Neural cell (in vitro differentiated cells): ENCODE measurements around the gene PCLO. TPM values are rescaled to one million over a fixed set of nuclear protein-coding genes. Genes with fewer than 3 reads are reported as not detected.
"Not testable (repeated sequence)": the region's sequence is repeated elsewhere in the genome, so short reads cannot be mapped to it uniquely, and the experiment has no call there.

Source experiments
- H2AFZ ChIP-seq: fragments of 200-600, 300-800 bp; sonication (generic), shearing (Covaris generic); 2 replicates; pipeline ENCODE4 v1.6.0; 2014; ENCODE audit warnings: low read depth, mild to moderate bottlenecking, antibody characterized with exemption, low read length, moderate library complexity
- H3F3A ChIP-seq: fragments of 200-600 bp; shearing (Covaris generic); 2 replicates; pipeline ENCODE4 v1.6.1; 2016; ENCODE audit warnings: mild to moderate bottlenecking, moderate library complexity, mixed read lengths, antibody characterized with exemption, low read length; ENCODE audit not compliant: insufficient read depth, poor library complexity, severe bottlenecking
- H3K27ac ChIP-seq: fragments of 200-600, 300-800 bp; sonication (generic), shearing (Covaris generic); 2 replicates; pipeline ENCODE4 v1.5.1; 2014; ENCODE audit warnings: mild to moderate bottlenecking, low read length, moderate library complexity
- H3K27me3 ChIP-seq: fragments of 300-800, 200-600 bp; sonication (generic), shearing (Covaris generic); 2 replicates; pipeline ENCODE4 v1.6.0; 2014; ENCODE audit warnings: mild to moderate bottlenecking, low read depth, low read length, moderate library complexity; ENCODE audit not compliant: insufficient read depth
- H3K36me3 ChIP-seq: fragments of 300-800, 200-600 bp; sonication (generic), shearing (Covaris generic); 2 replicates; pipeline ENCODE4 v1.5.1; 2014; ENCODE audit warnings: mild to moderate bottlenecking, antibody characterized with exemption, low read length, moderate library complexity; ENCODE audit not compliant: insufficient read depth
- H3K4me2 ChIP-seq: fragments of 300-800, 200-600 bp; sonication (generic), shearing (Covaris generic); 2 replicates; pipeline ENCODE4 v1.6.0; 2014; ENCODE audit warnings: mild to moderate bottlenecking, low read length
- H3K4me3 ChIP-seq: fragments of 300-800, 200-600 bp; sonication (generic), shearing (Covaris generic); 2 replicates; pipeline ENCODE4 v1.5.1; 2014; ENCODE audit warnings: mild to moderate bottlenecking, low read length, moderate library complexity
- H3K79me2 ChIP-seq: fragments of 200-600 bp; shearing (Covaris generic); replicated peaks from 2 replicates; pipeline ENCODE4 v1.6.0; 2014; ENCODE audit warnings: mild to moderate bottlenecking, low read length, moderate library complexity; ENCODE audit not compliant: insufficient read depth
- H3K9ac ChIP-seq: fragments of 300-800, 200-600 bp; sonication (generic), shearing (Covaris generic); 2 replicates; pipeline ENCODE4 v1.6.1; 2016; ENCODE audit warnings: mild to moderate bottlenecking, low read length, mixed read lengths
- H3K9me2 ChIP-seq: fragments of 200-600 bp; shearing (Covaris generic); 2 replicates; pipeline ENCODE4 v1.6.1; 2016; ENCODE audit warnings: mild to moderate bottlenecking, low read length, mixed read lengths; ENCODE audit not compliant: insufficient read depth
- H3K9me3 ChIP-seq: fragments of 200-600, 300-800 bp; sonication (generic), shearing (Covaris generic); 2 replicates; pipeline ENCODE4 v1.6.1; 2016; ENCODE audit warnings: mild to moderate bottlenecking, mixed run types, low read length, moderate library complexity, mixed read lengths
- H4K20me1 ChIP-seq: fragments of 200-600 bp; shearing (Covaris generic); 2 replicates; pipeline ENCODE4 v1.6.1; 2016; ENCODE audit warnings: mild to moderate bottlenecking, mixed run types; ENCODE audit not compliant: insufficient read depth
- EP300 ChIP-seq: fragments of 450-650 bp; conservative IDR thresholded peaks from 2 replicates; pipeline ENCODE4 v1.6.1; 2014; ENCODE audit warnings: antibody characterized with exemption, mild to moderate bottlenecking, moderate library complexity; ENCODE audit not compliant: poor library complexity, severe bottlenecking
- EZH2 ChIP-seq: fragments of 200-600, 300-800 bp; shearing (Covaris generic), sonication (generic); IDR thresholded peaks from 2 replicates; pipeline ENCODE4 v1.6.1; 2014; ENCODE audit warnings: antibody characterized with exemption, low read length, borderline replicate concordance, mild to moderate bottlenecking; ENCODE audit not compliant: insufficient read depth, poor library complexity, severe bottlenecking
- MXI1 ChIP-seq: fragments of 450-650 bp; conservative IDR thresholded peaks from 2 replicates; pipeline ENCODE4 v1.6.1; 2014; ENCODE audit warnings: antibody characterized with exemption, mild to moderate bottlenecking; ENCODE audit not compliant: poor library complexity, severe bottlenecking
- POLR2AphosphoS5 ChIP-seq: IDR thresholded peaks from 2 replicates; pipeline ENCODE4 v1.6.1; 2012
- RAD21 ChIP-seq: fragments of 450-650 bp; conservative IDR thresholded peaks from 2 replicates; pipeline ENCODE4 v1.6.1; 2014; ENCODE audit warnings: antibody characterized with exemption, mild to moderate bottlenecking, moderate library complexity
- SMC3 ChIP-seq: fragments of 450-650 bp; conservative IDR thresholded peaks from 2 replicates; pipeline ENCODE4 v1.6.1; 2014; ENCODE audit warnings: antibody characterized with exemption, mild to moderate bottlenecking, moderate library complexity; ENCODE audit not compliant: poor library complexity
- TAF1 ChIP-seq: IDR thresholded peaks from 2 replicates; pipeline ENCODE4 v1.6.1; 2012; ENCODE audit warnings: low read depth
- polyA plus RNA-seq: library from polyadenylated mRNA; depleted of rRNA; stranded (reverse); fragments of >200 nt; gene quantifications from 2 replicates; pipeline ENCODE4 v1.2.3, GENCODE V29; 2014
- TF ChIP-seq, protein P1 (sequence below): fragments of 450-650 bp; IDR thresholded peaks from 2 replicates; pipeline ENCODE4 v1.5.1; 2014; ENCODE audit warnings: antibody characterized with exemption, mild to moderate bottlenecking, moderate library complexity; ENCODE audit not compliant: poor library complexity, severe bottlenecking
- TF ChIP-seq, protein P2 (sequence below): IDR thresholded peaks from 2 replicates; pipeline ENCODE4 v1.6.1; 2012; ENCODE audit warnings: borderline replicate concordance

The PCLO gene
- polyA plus RNA-seq, 1 donor from 2014 or later = 25.5 TPM

DNA sequence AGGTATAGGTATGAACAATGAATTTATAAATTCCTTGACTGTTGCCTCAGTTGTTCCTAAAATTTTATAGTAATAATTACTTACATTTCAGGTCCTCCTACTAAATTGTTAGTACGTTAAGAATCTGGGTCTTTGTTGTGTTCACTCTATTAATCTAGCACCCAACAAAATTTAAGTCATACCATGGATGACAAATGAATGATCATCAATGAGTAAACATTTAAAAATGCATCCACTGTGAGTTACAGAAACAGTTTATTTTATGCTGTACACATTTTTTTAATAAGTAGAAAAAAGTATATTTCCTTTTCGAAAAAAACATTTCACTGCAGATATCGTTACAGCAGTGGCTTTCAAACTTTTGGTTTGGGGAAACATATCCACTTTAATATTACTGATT, 265.2 kb downstream of the PCLO start:
- TF ChIP-seq RAD21 (no peak), TAF1 (no peak), EZH2 (no peak), EP300 (no peak), SMC3 (no peak), POLR2AphosphoS5 (no peak), MXI1 (no peak)
- TF ChIP-seq, protein P1, sequence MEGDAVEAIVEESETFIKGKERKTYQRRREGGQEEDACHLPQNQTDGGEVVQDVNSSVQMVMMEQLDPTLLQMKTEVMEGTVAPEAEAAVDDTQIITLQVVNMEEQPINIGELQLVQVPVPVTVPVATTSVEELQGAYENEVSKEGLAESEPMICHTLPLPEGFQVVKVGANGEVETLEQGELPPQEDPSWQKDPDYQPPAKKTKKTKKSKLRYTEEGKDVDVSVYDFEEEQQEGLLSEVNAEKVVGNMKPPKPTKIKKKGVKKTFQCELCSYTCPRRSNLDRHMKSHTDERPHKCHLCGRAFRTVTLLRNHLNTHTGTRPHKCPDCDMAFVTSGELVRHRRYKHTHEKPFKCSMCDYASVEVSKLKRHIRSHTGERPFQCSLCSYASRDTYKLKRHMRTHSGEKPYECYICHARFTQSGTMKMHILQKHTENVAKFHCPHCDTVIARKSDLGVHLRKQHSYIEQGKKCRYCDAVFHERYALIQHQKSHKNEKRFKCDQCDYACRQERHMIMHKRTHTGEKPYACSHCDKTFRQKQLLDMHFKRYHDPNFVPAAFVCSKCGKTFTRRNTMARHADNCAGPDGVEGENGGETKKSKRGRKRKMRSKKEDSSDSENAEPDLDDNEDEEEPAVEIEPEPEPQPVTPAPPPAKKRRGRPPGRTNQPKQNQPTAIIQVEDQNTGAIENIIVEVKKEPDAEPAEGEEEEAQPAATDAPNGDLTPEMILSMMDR = no peak
- TF ChIP-seq, protein P2, sequence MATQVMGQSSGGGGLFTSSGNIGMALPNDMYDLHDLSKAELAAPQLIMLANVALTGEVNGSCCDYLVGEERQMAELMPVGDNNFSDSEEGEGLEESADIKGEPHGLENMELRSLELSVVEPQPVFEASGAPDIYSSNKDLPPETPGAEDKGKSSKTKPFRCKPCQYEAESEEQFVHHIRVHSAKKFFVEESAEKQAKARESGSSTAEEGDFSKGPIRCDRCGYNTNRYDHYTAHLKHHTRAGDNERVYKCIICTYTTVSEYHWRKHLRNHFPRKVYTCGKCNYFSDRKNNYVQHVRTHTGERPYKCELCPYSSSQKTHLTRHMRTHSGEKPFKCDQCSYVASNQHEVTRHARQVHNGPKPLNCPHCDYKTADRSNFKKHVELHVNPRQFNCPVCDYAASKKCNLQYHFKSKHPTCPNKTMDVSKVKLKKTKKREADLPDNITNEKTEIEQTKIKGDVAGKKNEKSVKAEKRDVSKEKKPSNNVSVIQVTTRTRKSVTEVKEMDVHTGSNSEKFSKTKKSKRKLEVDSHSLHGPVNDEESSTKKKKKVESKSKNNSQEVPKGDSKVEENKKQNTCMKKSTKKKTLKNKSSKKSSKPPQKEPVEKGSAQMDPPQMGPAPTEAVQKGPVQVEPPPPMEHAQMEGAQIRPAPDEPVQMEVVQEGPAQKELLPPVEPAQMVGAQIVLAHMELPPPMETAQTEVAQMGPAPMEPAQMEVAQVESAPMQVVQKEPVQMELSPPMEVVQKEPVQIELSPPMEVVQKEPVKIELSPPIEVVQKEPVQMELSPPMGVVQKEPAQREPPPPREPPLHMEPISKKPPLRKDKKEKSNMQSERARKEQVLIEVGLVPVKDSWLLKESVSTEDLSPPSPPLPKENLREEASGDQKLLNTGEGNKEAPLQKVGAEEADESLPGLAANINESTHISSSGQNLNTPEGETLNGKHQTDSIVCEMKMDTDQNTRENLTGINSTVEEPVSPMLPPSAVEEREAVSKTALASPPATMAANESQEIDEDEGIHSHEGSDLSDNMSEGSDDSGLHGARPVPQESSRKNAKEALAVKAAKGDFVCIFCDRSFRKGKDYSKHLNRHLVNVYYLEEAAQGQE = no peak
- Histone ChIP-seq H3K27ac (no peak overlapping the region), H2AFZ (no peak overlapping the region), H3K4me2 (no peak overlapping the region), H3K9ac (no peak overlapping the region), H3K27me3 (no peaks in the 10 kb centered on the region), H3K9me2 (no peaks in the 10 kb centered on the region), H3F3A (no peaks in the 10 kb centered on the region), H3K9me3 (no peaks in the 10 kb centered on the region), H3K79me2 (no peaks in the 10 kb centered on the region), H4K20me1 (no peaks in the 10 kb centered on the region), H3K36me3 (no peaks in the 10 kb centered on the region), H3K4me3 (no peak overlapping the region)

DNA sequence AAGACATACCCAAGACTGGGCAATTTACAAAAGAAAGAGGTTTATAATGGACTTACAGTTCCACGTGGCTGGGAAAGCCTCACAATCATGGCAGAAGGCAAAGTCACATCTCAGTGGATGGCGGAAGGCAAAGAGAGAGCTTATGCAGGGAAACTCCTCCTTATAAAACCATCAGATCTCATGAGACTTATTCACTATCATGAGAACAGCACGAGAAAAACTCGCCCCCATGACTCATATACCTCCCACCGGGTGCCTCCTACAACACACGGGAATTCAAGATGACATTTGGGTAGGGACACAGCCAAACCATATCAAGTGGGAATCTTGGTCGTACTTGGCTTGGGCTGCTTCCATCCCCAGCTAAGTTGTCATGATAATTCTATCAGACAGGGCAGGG, 268.3 kb downstream of the PCLO start:
- not testable (repeated sequence) for H3F3A ChIP-seq, H3K27ac ChIP-seq, H3K27me3 ChIP-seq, H3K9ac ChIP-seq, H3K4me2 ChIP-seq, H3K36me3 ChIP-seq, H3K9me3 ChIP-seq, H3K9me2 ChIP-seq, H2AFZ ChIP-seq, H3K79me2 ChIP-seq, H4K20me1 ChIP-seq, H3K4me3 ChIP-seq

DNA sequence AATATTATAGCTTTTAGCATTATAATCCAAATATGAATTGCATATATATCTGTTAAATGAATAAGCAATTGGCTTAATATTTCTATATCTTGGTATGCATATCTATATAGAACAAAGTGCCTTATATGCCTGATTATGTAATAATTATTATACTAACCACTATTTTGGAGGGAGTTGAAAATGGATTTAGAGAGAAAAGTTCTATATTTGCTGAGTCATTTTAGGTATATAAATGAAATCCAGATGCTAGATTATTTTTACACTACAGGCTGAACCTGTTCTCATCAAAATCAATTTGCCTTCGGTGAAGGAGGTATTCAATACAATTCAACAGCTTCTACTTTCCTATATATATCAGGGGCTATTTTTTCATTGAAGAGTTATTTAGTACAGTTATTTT, 276.4 kb downstream of the PCLO start:
- H3K9me2 ChIP-seq = no peaks in the 10 kb centered on the region
- TF ChIP-seq, protein P1 = no peak
- no peak for TF ChIP-seq TAF1
- no peak for TF ChIP-seq EP300
- no peak for TF ChIP-seq POLR2AphosphoS5
- TF ChIP-seq, protein P2 = no peak
- TF ChIP-seq MXI1 = no peak
- TF ChIP-seq EZH2 = no peak
- no peak for TF ChIP-seq SMC3
- TF ChIP-seq RAD21 = no peak
- no peak overlapping the region for H2AFZ ChIP-seq
- no peaks in the 10 kb centered on the region for H3K36me3 ChIP-seq
- H3K9ac ChIP-seq = no peak overlapping the region
- no peaks in the 10 kb centered on the region for H3K79me2 ChIP-seq
- H3K27me3 ChIP-seq = no peaks in the 10 kb centered on the region
- no peaks in the 10 kb centered on the region for H3K9me3 ChIP-seq
- no peaks in the 10 kb centered on the region for H3F3A ChIP-seq
- no peak overlapping the region for H3K4me2 ChIP-seq
- no peak overlapping the region for H3K4me3 ChIP-seq
- no peak overlapping the region for H3K27ac ChIP-seq
- no peaks in the 10 kb centered on the region for H4K20me1 ChIP-seq
